Sigmoid colon (tissue), 3 donors: ENCODE results near the gene DCDC2C.

Source experiments
- CTCF ChIP-seq, 4 experiments: fragments of 450-650 bp in 3 of 4; fragments of 200-600 bp in 1 of 4; IDR thresholded peaks; one replicate each; pipeline ENCODE4 v1.5.1; 2016 to 2019; ENCODE audit warnings: antibody characterized with exemption in 4 of 4, mild to moderate bottlenecking in 3 of 4, moderate library complexity in 2 of 4
- POLR2A ChIP-seq, 2 donors: fragments of 450-650 bp; IDR thresholded peaks; one replicate each; pipeline ENCODE4 v1.6.1; 2016; ENCODE audit warnings: antibody characterized with exemption in 2 of 2, mild to moderate bottlenecking in 2 of 2, moderate library complexity in 2 of 2

DNA sequence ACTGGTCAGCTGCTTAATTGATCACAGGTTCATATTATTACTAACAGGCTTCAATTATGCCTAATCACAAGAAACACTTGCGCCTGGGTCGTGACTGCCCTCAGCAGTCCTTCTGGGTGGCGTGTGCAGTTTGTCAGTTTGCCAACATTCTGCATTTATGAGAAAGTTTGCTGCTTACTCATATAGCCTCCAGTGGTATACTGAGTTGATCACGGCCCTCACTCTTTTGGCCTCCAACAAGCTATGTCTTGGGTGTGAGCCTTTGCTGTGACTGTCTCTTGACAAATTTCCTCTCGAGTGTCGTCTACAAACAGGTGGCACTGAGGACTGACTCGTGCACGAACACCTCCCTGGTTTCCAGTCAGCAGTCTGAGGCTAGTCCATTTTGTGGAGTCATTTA is 27.3 kb downstream of the DCDC2C start:
- TF ChIP-seq CTCF (IDR thresholded peaks at IDR 0.05), result no peak
- TF ChIP-seq POLR2A (IDR thresholded peaks at IDR 0.05), result no peak
